GM10266 (cell line): Measurements from ENCODE around the gene NPR3.

Source experiments
- DNase-seq: peaks from one replicate; pipeline ENCODE4 v3.0.0; 2012; ENCODE audit errors: extremely low spot score
- TF ChIP-seq, protein P1 (sequence below): IDR thresholded peaks from 2 replicates; pipeline ENCODE4 v1.5.1; 2012; ENCODE audit warnings: mild to moderate bottlenecking, low read depth; ENCODE audit not compliant: control insufficient read depth, insufficient read depth; ENCODE audit errors: missing control alignments

The NPR3 gene

DNA sequence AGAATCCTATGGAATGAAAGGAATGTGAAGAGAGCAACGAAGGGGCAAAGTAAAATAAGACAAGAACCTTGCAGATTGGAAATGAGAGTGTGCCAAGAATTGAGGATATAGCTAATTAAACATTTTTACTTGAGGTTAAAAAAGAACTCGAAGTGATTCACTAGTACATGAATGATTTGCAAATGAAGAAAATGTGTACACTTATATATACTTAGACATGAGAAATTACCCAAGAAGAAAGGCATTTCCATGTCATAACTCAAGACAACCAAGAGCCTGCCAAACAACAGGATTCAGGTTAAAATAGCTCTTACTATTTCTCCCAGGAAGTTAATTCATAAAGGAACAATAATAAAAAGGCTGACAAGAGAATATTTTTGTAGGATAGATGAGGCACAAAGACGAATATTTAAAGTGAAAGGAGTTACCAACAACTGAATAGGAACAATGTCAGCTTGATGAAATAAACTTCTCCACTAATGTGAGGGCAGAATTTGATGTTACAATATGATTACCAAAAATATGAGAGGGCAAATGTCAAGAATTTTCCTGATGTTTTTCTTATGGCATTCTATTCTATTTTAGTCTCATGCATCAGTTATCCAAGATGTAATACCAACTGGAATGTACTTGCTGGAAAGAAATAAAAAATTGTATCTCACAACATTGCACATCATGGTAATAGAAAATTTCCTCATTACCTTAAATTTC is 18.9 kb upstream of the NPR3 start:
- TF ChIP-seq, protein P1, sequence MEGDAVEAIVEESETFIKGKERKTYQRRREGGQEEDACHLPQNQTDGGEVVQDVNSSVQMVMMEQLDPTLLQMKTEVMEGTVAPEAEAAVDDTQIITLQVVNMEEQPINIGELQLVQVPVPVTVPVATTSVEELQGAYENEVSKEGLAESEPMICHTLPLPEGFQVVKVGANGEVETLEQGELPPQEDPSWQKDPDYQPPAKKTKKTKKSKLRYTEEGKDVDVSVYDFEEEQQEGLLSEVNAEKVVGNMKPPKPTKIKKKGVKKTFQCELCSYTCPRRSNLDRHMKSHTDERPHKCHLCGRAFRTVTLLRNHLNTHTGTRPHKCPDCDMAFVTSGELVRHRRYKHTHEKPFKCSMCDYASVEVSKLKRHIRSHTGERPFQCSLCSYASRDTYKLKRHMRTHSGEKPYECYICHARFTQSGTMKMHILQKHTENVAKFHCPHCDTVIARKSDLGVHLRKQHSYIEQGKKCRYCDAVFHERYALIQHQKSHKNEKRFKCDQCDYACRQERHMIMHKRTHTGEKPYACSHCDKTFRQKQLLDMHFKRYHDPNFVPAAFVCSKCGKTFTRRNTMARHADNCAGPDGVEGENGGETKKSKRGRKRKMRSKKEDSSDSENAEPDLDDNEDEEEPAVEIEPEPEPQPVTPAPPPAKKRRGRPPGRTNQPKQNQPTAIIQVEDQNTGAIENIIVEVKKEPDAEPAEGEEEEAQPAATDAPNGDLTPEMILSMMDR = no peak
- no peak for DNase-seq

DNA sequence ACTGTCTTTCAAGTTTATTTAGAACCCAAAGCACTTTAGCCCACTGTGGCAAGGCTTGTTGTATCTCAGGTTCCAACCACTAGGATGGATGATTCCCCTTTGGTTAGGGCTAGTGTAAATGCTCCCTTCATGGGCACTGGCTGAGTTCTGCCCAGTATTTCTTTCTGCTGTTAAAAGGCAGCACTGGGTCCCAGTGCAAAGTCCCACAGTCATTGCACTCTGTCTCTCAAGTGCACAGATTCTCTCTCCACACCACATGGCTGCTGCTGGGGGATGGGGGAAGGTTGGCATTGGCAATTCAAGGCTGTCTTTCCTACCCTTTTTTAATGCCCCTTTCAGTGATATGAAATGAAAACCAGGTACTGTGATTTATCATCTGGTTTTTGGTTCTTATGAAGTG is 7.2 kb upstream of the NPR3 start:
- no peak for DNase-seq
- TF ChIP-seq, protein P1 = no peak

DNA sequence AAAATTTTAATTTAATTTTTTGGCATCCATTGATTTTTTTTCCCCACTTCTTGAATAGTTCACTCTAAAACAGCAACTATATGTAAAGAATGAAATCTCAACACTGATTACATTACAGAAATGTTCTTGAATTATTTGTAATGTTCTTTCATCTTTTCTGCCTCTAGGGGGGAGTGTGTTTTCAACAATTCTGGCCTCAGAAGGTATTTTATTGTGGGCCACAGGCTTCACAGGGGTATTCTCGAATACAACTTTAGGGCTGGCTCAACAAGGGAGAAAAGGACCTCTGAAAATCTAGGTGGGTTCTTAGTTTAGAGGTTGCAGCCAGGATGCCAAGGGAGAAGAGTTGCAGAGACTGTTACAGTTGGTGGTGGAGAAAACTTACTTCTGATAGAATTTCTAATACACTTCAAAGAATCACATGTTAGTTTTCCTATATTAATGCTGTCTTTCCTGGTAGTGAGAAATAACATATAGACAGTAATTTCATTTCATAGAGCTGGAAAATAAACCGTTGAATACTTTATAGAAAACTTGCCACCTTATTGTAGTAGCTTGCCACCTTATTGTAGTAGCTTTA is 3.6 kb upstream of the NPR3 start:
- DNase-seq = no peak
- TF ChIP-seq, protein P1 = peak; percentile 42

DNA sequence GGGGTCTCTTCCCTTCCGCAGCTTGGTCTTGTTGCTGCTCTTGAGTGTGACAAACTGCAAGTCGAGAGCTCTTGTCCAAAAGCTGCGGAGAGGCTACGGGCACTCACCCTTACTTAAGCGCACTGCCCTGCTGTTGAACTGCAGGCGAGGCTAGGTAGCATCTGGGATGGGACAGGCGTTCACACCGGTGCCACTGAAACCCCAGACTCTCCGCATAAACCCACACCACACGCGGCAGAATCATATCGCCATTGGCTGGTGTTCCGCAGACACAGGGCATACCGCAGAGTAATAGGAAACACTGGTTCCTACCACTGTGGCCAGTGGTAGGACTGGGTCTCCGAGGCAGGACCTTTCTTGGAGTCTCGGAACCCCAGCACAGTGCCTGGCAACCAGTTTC is 2.2 kb upstream of the NPR3 start:
- TF ChIP-seq, protein P1 = no peak
- DNase-seq = no peak

DNA sequence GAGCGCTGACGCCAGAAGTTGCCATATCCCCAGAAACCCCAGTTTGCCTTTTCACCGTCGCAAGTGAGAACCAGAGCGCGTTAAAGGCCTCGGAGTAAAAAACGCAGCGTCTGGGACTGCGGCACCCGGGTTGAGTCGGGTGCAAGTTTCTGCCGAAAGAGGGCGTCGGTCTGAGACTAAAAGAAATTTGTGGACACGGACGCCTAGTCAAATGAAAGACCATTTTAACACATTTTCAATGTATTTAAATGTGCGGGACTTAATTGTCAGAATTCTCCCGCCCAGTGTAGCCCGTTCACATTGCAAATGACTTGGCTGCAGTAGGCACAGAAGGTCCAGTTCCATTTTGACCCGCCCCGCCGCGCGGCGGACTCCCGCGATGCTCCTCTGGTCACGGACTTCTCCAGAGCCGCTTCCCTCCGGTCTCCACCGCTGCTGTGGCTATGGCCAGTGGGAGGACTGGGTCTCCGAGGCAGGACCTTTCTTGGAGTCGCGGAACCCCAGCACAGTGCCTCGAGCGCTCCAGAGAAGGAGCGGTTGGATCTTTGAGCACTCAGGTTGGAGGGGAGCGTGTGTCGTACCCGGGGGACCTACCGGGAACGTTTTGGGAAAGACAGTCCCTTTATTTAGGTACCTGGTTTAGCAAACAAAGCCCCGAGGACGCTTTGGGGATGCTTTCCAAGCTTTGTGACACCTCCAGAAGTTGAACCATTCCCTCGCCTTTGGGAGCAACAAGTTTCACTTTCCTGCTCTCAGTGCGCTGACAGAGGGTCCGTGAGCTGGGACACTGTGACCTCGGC is 1.2 kb upstream of the NPR3 start:
- TF ChIP-seq, protein P1 = peak; percentile 76
- DNase-seq = peak; percentile 74

DNA sequence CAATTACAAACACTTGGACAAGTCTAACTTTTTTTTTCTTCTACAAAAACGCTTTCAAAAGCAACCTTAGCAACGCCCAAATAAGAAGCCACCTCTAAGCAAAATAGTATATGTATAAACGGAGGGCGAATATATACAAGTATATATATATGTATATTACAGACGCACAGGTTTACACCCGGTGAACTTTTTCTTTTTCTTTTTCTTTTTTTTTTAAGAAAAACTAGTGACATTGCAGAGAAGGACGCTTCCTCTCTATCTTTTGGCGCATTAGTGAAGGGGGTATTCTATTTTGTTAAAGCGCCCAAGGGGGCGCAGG is 200 bp downstream of the NPR3 start:
- no peak for DNase-seq
- TF ChIP-seq, protein P1 = no peak
